Erythroblast (primary cell): ENCODE results near the gene LRCOL1.

Source experiments
- DNase-seq, 2 experiments: peaks; one replicate each; lab custom pipeline; 2025; lab: John Stamatoyannopoulos, UW
- GATA1 ChIP-seq: IDR thresholded peaks from 2 replicates; pipeline ENCODE4 v1.6.1; 2011; ENCODE audit warnings: low read depth, mild to moderate bottlenecking, control low read depth, low read length, moderate library complexity
- POLR2A ChIP-seq: IDR thresholded peaks from 2 replicates; pipeline ENCODE4 v1.6.1; 2011; ENCODE audit warnings: mild to moderate bottlenecking, low read length

Gene LRCOL1

DNA sequence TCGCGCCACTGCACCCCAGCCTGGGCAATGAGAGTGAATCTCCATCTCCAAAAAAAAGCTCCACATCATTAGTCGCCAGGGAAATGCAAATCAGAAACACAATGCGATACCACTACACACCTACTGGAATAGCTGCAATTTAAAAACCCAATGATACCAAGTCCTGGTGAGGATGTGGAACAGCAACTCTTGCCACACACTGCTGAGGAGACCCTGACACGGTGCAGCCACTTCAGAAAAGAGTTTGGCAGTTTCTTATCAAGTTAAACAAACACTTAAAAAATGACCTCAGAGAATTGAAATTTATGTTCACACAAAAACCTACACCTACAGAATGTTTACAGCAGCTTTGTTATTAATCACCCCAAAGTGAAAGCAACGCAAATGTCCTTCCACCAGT is 20.3 kb upstream of the LRCOL1 start:
- TF ChIP-seq POLR2A (no peak), GATA1 (no peak)
- no peak for DNase-seq

DNA sequence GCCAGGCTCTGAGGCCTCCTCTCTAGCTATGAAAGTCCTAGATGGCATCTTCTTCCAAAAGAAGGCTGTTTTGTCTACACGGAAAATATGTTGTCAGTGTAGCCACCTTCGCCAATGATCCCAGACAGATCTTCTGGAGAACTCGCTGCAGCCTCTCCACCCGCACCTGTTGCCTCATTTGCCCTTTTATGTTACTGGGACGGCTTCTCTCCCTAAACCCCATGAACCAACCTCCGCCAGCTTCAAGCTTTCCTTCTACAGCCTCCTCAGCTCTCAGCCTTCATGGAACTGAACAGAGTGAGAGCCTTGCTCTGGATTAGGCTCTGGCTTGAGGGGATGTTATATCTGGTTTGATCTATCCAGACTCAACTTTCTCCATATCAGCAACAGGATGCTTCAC is 18.9 kb upstream of the LRCOL1 start:
- TF ChIP-seq GATA1 (no peak), POLR2A (no peak)
- DNase-seq, result no peak

DNA sequence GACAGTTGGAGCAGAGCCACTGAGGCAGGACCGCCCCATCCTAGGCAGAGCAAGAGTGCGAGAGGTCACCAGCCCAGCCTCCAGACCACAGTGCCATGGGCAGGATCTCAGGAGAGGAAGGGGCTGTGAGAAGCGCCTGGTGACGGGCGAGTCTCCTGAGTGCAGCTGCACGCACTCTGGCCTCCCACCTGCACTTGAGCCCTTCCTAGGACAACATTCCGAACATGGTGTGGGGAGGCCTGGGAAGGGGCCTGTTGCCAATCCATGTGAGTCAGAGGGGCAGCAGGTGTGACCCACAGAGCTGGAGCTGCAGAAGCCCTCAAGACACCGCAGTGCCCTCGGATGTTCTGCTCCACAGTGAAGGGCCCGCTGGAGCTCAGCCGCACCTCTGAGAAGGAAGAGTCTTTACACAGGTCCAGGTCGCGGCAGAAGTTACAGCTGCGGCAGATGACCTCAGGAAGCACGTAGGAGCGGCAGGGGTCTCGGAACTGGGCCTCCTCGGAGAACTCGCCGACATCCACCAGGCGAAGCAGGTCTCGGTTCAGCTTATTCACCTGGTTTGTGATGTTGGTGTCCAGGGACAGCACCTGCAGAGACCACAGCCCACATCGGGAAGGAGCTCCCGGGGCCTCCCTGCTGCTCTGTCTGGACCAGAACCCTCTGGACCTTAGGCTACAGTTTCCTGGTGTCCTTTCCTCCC is 15.5 kb upstream of the LRCOL1 start:
- no peak for DNase-seq
- TF ChIP-seq POLR2A (no peak), GATA1 (no peak)

DNA sequence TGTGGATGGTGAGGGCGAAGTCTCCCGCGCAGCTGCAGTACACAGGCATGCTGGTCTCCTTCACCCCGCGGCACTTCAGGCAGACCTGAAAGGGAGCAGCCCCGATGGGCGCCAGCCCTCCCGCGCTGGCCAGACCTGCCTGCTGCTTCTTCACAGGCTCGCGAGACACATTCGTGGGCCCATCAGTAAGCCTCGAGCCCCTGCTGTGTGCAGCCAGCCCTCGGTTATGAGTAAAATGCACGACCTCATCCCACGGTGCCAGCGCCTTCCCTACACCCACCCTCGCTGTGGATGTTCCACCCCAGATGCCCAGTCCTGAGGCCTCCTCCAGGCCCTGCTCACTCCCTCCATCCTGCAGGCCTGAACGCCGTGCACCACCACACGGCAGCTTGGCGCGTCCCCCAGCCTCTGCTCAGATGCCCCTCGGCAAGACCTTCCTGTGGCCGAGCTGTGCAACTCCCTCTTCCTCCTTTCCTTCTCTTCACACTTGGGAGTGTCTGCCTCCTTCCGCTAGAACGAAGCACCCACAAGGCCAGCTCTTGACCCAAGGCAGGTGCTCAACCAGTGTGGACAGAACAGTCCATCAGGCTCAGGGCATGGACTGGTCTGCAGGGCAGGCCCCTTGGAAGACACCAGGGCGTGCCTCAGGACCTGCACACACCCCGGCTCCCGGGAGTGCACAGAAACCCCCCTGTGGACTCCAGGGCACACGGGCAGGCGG is 14.7 kb upstream of the LRCOL1 start:
- TF ChIP-seq GATA1 (no peak), POLR2A (no peak)
- no peak for DNase-seq

DNA sequence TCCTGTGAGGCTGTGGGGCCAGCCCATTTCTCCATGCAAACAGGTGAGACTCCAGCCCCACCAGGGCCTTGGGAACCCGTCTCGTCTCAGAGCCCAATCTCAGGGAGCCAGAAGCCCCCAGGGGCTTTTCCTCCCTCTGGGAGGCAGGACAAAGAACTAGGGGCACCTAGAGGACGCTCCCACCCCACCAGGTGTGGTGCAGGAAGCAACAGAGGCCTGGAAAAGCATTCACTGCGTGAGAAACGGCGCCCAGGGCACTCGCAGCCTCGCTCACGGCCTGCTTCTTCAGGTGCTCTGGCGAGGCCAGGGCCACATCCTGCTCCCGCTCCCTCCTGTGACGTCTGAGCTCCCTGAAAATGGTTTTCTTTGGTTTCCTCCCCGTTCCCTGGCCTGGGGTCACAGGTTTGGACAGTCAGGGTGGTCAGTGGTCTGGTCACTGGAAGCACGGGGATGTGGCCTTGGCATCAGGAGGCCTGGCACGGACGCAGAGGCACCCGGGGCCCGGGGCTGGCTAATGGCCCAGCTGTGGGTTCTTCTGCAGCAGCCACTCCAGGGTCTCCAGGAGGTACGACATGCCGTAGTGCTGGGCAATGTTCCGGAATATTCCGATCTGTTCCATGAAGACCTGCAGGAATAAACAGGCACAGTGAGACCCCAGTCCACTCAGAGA is 13.9 kb upstream of the LRCOL1 start:
- no peak for TF ChIP-seq POLR2A
- no peak for TF ChIP-seq GATA1
- no peak for DNase-seq

DNA sequence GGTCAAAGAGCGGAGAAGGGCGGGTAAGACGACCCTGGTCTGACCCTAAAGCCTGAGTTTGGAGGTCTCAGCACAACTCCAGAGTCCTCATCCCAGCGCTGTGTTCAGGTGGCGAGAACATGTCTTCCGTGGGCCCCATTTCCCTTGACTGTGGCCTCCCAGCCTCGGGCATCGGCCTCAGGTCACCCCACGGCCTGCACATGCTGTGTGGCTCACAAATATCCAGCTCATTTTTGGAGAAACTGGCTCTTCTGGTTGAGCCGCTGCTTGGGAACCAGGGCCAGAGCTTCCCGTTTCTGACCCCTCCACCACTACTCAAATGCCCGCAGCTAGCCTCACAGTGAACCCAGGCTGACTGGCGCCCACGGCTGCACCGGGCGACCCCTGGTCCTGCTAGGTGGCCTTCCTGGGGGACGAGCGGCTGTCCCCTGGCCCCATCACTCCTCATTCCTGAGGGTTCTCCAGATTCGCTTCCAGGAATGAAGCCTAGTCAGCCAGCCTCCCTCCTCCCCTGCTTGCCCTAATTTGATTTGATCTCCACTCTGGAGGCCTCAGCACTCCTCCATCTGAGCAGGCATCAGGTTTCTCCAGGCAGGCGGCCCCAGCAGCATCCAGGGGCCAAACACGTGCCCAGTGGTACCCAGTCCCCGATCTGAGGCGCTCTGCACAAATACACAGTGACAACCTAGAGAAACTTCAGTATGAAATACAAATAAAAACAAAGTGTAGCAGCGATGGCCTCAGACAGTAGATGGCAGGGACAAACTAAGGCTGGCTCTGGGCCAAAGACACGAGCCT is 12.9 kb upstream of the LRCOL1 start:
- TF ChIP-seq POLR2A (no peak), GATA1 (no peak)
- DNase-seq, result no peak

DNA sequence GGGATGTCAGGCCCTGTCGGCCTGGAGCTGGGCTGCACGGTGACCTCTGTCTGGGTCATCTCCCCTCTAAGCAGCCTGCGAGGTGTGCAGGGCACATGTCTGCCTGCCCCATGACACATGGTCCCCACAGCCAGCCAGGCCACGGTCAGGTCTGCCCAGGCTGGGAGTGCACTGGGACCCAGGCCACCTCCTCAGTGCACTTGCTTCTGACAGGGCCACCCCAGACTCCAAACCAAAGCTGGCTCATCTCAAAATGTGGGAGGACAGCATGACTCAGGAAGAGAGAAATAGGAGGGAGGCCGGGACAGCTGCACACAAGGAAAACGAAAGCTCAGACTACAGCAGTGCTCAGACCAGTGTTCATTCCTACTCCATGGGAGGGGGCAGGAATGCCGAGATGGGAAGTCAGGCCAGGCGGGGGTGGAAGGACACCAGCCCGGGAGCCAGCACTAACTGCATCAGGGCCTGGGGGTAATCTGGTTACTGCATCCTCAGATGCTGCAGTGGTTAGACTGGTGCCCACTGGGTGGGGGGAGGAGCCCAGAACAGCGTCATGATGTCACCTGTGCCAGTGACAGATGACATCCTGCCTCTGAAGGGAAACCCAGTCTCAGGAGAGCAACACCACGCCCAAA is 12.2 kb upstream of the LRCOL1 start:
- TF ChIP-seq POLR2A, result no peak
- no peak for TF ChIP-seq GATA1
- no peak for DNase-seq

DNA sequence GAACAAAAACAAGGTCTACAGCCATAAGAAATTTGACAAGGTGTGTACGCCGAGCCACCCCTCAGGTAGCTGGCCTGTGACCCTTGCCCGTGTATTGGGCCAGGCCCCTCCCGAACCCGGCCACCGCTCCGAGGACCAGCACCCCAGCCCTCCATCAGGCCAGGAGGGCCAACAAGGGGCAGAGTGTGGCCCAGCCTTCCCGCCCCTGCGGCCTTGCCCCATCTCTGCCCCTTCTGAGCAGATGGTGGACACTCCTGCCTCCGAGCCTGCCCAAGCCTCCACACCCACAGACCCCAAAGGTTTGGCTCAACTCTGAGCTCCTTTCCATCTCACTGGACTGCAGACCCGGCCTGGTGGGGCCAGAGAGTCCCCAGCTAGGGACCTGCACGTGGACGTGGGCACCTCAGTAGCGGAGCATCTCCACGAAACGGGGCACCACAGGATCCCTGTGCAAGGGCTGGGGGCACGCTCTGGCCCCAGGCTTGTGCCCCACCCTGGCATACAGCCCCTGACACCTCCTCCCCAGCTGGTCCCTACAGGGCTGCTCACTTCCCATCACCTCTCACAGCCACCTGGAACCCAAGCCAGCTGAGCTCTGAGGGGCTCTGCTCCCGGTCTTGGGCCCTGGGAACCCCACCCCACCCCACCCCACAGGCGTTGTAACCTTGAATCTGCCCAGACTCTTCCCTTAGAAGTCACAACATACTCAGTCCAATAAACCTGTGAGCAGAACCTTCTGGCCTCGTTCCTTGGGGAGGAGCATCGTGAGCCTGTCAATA is 11.5 kb upstream of the LRCOL1 start:
- no peak for DNase-seq
- no peak for TF ChIP-seq POLR2A
- TF ChIP-seq GATA1, result no peak

DNA sequence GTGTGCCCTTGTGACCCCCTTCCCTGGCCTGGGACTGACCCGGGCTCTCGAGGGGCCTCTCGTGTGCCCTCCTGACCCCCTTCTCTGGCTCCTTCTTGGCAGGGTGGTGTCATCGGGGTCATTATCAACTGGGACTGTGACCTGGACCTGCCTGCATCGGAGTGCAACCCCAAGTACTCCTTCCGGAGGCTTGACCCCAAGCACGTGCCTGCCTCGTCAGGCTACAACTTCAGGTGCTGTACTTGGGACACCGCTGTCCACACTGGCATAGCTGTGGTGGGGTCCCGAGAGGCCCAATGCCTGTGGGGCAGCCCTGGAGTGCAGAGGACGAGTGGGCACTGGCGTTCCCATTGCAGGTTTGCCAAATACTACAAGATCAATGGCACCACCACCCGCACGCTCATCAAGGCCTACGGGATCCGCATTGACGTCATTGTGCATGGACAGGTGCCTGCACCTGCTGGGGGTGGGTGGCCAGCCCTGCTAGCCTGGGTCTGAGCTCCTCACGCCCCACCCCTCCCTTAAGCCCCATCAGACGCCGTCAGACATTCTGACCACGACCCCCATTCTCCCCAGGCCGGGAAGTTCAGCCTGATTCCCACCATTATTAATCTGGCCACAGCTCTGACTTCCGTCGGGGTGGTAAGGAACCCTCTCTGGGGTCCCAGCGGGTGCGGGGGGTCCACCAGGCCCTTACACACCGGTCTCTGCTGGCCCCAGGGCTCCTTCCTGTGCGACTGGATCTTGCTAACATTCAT is 10.7 kb upstream of the LRCOL1 start:
- TF ChIP-seq POLR2A, result no peak
- no peak for TF ChIP-seq GATA1
- DNase-seq, result peak in 1 of 2 experiments; percentile 16

DNA sequence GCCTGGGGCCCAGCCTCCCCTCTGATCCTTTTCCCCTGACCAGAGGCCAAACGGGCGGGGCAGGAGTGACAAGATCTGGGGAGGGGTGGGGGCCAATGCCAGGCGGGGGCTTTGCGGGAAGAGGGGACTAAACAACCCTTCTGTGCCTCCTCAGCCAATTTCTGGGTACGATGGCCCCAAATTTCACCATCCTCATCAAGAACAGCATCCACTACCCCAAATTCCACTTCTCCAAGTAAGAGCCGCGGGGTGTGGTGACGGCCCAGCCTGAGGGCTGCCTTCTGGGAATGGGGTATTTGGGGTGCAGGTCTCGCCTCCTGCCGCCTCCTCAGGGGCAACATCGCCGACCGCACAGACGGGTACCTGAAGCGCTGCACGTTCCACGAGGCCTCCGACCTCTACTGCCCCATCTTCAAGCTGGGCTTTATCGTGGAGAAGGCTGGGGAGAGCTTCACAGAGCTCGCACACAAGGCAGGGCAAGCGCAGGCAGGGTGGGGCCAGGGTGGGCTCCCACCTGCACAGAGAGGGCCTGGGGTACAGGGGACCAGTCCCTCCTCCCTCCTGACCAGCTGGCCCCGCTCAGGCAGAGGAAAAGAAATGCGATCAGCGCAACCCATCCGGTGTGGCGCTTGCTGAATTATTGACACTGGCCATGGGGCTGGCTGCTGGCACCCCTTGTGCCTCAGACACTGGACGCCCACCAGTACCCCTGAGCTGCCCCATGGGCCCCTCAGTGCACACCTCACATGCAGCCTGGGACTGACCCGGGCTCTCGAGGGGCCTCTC is 9.9 kb upstream of the LRCOL1 start:
- TF ChIP-seq POLR2A (no peak), GATA1 (no peak)
- DNase-seq, result no peak
